AG08395 (cell line): ENCODE data around the gene LMNA.
A peak's percentile ranks its signal among the peaks of the same experiment; 100 is the strongest.
"Not testable (repeated sequence)": the region's sequence is repeated elsewhere in the genome, so short reads cannot be mapped to it uniquely, and the experiment has no call there.

Experiments
- DNase-seq: peaks from one replicate; pipeline ENCODE4 v3.0.0; 2012; ENCODE audit warnings: mixed read lengths, low spot score

Gene LMNA

DNA sequence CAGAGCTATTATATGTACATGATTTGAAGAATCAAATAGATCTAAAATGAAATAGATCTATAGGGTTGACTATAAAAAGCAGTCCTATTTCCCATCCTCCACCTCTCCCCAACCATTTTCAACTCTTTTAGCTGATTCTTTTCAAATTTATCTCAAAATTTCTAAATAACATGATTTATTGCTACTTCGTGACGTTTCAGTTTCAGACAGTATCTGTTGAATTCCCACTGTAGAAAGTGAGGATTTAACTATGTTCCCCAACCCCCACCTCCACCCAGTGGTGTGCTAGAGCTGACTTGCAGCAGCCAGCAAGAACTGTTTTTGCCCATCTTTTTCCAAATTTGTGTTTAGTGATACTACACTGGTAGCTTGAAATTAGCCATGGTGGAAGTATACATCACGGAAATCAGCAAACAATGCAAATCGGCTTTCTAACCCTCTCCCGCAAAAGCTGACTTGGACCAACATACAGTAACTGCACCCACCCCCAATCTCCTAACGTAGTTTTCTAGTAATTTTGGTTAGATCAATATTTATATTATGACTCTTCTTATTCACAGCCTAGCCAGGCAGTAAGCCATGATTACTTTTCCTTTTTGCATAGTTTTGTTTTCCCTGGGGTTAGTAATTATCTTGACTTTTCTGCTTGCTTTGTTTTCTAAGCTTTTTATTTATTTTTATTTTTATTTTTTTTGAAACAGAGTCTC lies 49.8 kb downstream of the LMNA start:
- DNase-seq, result no peak

DNA sequence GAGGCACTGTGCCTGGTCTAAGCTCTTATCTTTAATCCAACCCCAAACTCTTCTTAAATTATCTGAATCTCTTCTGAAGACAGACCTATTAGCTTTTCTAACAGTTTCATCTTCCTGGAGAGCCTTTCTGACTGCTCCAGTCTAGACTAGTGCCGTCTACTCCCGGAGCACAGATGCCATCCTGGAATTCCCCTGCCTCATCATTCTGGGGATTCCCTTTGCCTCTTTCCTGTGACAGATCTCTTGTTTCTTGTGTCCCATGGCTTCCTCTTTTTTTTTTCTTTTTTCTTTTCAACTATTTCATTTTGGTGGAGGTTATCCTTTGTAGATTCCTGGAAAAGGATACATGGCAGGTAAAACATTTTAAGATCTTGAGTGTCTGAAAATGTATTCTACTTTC lies 50.6 kb downstream of the LMNA start:
- DNase-seq, result no peak

DNA sequence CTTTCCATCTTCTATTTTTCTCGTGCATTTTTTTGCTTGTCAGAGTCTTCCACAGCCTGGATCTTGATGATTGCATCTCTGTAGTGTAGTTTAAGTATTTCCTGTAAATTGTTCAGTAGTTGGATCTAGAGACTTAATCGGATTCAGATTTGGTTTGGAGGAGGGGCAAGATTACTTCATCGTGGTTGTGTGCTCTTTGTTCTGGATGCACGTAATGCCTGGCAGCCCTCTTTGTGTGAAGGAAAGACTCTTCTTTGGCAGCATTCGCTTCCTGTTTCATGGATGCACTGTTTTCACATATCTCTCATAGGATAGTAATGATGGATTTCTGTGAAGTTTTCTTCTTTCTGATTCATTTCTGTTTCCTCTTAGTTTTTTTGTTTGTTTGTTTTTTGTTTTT lies 53.0 kb downstream of the LMNA start:
- peak; percentile 7 for DNase-seq

DNA sequence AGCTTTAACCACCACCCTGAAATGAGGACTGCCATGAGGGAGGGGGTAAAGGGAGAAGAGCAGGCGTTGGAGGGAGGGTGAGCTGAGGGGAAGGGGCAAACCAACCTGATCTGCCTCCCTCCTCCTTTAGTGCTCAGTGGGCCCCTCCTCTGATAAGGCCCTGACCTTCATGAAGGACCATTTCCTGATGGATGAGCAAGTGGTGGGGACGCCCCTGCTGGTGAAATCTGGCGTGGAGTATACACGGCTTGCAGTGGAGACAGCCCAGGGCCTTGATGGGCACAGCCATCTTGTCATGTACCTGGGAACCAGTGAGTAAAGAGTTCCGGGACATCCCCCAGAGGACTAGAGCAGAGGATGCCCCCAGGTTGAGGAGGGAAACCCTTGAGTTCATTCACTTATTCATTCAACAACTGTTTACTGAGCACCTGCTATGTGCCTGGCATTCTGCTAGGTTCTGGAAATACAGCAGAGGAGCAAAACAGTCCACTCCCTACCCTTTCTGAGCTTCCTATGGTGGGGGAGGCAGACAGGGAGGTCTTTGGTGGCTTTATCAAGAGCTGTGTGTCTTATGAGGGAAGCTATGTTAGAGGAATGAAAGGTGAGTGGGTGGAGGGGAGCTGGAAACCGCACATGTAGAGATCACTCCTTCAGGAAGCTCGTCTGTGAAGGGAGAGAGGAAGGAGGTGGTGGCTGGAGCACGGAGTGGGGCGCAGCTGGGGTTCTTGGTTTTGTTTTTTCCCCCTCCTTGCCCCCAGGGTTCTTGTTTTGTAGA lies 58.4 kb downstream of the LMNA start:
- no peak for DNase-seq

DNA sequence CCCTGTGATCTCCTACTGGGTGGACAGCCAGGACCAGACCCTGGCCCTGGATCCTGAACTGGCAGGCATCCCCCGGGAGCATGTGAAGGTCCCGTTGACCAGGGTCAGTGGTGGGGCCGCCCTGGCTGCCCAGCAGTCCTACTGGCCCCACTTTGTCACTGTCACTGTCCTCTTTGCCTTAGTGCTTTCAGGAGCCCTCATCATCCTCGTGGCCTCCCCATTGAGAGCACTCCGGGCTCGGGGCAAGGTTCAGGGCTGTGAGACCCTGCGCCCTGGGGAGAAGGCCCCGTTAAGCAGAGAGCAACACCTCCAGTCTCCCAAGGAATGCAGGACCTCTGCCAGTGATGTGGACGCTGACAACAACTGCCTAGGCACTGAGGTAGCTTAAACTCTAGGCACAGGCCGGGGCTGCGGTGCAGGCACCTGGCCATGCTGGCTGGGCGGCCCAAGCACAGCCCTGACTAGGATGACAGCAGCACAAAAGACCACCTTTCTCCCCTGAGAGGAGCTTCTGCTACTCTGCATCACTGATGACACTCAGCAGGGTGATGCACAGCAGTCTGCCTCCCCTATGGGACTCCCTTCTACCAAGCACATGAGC lies 62.2 kb downstream of the LMNA start:
- DNase-seq, result no peak

DNA sequence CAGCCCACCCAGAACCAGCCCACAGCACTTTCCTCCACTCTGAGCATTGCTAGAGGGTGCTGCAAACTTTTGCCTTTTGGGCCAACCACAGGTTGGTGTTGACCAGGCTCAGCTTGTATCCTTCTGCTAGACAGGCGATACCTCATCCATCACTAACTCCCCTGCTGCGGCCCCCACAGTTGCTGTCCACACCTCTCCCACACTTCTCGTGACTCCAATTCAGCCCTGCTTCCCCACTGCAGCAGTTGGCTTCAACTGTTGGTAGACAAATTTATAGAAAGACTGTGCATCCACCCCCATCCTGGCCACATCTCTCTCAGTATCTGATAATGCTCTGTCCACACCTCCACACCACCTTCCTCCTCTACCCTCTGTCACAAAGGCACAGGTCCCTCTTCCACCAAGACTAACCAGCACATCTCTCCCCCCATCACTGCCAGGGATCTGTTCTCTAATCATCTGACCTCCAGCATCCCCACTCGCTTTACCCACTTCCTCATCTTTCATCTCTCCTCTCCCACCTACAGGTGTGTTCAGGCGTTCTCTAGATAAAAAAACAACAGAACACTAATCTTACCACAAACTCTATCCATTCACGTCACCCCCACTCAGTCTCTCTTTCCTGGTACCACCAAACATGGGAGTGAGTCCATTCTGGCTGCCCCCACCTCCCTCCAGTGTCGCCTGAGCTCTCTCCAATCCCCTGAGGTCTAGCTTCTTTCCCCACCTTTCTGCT lies 63.6 kb downstream of the LMNA start:
- no peak for DNase-seq

DNA sequence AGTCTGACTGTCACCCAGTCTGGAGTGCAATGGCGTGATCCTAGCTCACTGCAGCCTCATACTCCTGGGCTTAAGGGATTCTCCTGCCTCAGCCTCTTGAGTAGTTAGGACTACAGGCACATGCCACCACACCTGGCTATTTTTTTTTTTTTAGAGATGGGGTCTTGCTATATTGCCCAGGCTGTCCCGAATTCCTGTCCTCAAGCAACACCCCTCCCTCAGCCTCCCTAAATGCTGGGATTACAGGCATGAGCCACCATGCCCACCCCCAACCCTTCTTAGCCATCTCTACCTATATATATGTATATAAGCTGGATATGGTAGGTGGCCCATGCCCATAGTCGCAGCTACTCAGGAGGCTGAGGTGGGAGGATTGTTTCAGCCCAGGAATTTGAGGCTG lies 66.0 kb downstream of the LMNA start:
- DNase-seq, result no peak

DNA sequence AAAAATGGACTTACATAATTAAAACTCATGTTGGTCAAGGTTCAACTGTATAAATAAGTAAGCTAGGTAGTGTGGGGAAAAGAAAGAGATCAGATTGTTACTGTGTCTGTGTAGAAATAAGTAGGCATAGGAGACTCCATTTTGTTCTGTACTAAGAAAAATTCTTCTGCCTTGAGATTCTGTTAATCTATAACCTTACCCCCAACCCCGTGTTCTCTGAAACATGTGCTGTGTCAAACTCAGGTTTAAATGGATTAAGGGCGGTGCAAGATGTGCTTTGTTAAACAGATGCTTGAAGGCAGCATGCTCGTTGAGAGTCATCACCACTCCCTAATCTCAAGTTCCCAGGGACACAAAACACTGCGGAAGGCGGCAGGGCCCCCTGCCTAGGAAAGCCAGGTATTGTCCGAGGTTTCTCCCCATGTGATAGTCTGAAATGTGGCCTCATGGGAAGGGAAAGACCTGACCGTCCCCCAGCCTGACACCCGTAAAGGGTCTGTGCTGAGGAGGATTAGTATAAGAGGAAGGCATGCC lies 66.9 kb downstream of the LMNA start:
- DNase-seq, result not testable (repeated sequence)

DNA sequence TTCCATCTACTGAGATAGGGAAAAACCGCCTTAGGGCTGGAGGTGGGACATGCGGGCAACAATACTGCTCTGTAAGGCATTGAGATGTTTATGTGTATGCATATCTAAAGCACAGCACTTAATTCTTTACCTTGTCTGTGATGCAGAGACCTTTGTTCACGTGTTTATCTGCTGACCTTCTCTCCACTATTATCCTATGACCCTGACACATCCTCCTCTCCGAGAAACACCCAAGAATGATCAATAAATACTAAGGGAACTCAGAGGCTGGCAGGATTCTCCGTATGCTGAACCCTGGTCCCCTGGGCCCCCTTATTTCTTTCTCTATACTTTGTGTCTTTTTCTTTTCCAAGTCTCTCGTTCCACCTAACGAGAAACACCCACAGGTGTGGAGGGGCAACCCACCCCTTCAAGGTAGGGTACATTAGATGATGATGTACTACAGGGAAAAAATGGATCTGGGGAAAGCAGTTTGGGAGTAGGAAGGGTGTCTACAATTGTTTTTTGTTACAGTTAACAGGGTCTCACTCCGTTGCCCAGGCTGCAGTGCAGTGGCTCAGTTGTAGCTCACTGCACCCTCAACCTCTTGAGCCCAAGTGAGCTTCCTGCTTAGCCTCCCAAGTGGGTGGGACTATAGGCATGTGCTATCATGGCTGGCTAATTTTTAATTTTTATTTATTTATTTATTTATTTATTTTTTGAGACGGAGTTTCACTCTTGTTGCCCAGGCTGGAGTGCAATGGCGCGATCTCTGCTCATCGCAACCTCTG lies 67.7 kb downstream of the LMNA start:
- not testable (repeated sequence) for DNase-seq

DNA sequence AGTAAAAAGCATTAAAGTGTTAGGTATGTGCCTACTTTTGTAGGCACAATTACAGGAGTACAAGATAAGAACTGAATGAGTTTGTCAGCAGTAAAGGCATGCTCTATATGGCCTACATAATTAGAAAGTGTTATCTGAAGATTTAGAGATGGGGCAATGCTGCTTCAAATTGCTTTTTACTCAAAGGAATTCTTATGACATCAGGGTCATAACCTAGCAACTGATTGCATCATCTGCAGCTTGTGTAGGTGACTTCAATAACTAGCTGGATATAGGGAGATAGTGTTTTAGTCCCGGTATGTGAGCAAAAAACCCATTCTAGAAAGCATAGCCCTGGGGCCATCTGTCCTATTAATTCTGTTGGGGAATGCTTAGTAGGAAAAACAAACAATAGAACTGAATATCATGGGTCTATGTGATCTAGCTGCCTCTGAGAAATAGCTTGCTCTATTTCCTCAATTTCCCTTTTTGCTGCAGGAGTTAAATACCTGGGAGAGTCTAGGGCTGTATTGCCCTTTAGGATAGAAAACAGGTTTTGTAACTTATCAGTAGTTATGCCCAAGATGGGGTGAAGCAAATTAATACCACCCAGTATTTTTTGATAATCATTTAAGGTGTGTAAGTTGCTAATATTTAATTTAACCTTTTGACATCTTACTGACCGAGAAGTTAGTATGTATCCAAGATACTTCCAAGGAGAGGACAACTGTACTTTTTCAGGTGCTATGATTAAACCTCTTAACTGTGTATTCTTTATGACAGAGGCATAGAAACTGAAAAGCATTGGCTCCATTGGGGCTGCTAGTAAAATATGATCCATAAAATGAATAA lies 72.1 kb downstream of the LMNA start:
- DNase-seq, result not testable (repeated sequence)
